Uterus (tissue), 2 donors: ENCODE measurements around the gene C1orf210.

Experiments
- CTCF ChIP-seq, 4 experiments: fragments of 200-600 bp in 2 of 4; fragments of 450-650 bp in 2 of 4; sonication (generic) in 2 of 4; IDR thresholded peaks; one replicate each; pipeline ENCODE4 v1.5.1; 2016 to 2019; ENCODE audit warnings: antibody characterized with exemption in 4 of 4, mild to moderate bottlenecking in 2 of 4, moderate library complexity in 1 of 4
- POLR2A ChIP-seq, 2 donors: fragments of 450-650 bp; IDR thresholded peaks; one replicate each; pipeline ENCODE4 v1.6.1; 2016; ENCODE audit warnings: antibody characterized with exemption in 2 of 2, mild to moderate bottlenecking in 1 of 2, moderate library complexity in 1 of 2

GRCh38 chr1:43274804-43275180 is 10.6 kb downstream of the C1orf210 start:
- no peak for TF ChIP-seq CTCF (IDR thresholded peaks at IDR 0.05)
- TF ChIP-seq POLR2A (IDR thresholded peaks at IDR 0.05), result no peak
